AG04450 (cell line): ENCODE measurements around the gene TIMP2. TPM values are rescaled to one million over a fixed set of nuclear protein-coding genes. Genes with fewer than 3 reads are reported as not detected.

Source experiments
- CTCF ChIA-PET: fragments of 300-600, 350-600 bp; formaldehyde crosslinking; extraction: SDS; loops from one replicate; lab custom pipeline; 2022; ENCODE audit warnings: antibody characterized with exemption, inconsistent platforms; lab: Charles Lee
- POLR2A ChIA-PET: fragments of 350-600 bp; formaldehyde crosslinking; extraction: SDS; loops from one replicate; lab custom pipeline; 2021; ENCODE audit warnings: antibody characterized with exemption, inconsistent platforms; lab: Yijun Ruan, JAX
- DNase-seq: peaks from one replicate; pipeline ENCODE4 v3.0.0-alpha.2; 2011; ENCODE audit warnings: low read depth, low spot score
- H3K27ac ChIP-seq: one replicate; pipeline ENCODE4 v1.5.1; 2012; ENCODE audit warnings: low read depth, low read length, control low read depth
- H3K27me3 ChIP-seq: one replicate; pipeline ENCODE4 v1.6.0; 2012; ENCODE audit warnings: low read length; ENCODE audit not compliant: control insufficient read depth, insufficient read depth
- H3K4me3 ChIP-seq: 2 replicates; pipeline ENCODE4 v1.5.1; 2011; ENCODE audit warnings: mild to moderate bottlenecking, low read depth, low read length, control low read depth
- H3K9me3 ChIP-seq: 2 replicates; pipeline ENCODE4 v1.5.1; 2012; ENCODE audit warnings: low read length; ENCODE audit not compliant: control insufficient read depth, insufficient read depth
- CTCF ChIP-seq: IDR thresholded peaks from 2 replicates; pipeline ENCODE4 v1.5.1; 2011; ENCODE audit warnings: low read depth, low read length, control low read depth, inconsistent platforms
- polyA plus RNA-seq: library from polyadenylated mRNA; depleted of rRNA; stranded (reverse); fragments of >200 nt; gene quantifications from 2 replicates; pipeline ENCODE4 v1.2.3, GENCODE V29; 2011

The TIMP2 gene
- polyA plus RNA-seq, 1 experiment: 356 TPM

DNA sequence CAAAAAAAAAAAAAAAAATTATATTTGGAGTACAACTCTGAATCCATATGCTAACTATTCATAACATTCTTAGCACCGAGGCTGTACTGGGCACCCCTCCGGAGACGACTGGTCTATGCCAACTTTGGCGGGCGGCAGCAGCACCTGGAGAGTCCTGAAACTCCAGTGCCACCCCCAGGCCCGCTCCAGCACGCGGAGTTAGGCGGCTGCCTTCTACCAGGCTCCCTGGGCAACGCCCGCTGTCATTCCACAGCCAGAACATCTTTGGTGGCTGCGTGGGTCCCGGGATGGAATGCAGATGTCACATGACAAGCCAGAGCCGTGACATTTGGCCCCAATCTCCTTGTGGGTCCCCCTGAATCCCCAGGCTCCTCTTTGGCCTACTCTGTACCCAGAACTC lies 6.2 kb downstream of the TIMP2 start:
- CTCF ChIA-PET: no interaction called here
- POLR2A ChIA-PET: no interaction called here

DNA sequence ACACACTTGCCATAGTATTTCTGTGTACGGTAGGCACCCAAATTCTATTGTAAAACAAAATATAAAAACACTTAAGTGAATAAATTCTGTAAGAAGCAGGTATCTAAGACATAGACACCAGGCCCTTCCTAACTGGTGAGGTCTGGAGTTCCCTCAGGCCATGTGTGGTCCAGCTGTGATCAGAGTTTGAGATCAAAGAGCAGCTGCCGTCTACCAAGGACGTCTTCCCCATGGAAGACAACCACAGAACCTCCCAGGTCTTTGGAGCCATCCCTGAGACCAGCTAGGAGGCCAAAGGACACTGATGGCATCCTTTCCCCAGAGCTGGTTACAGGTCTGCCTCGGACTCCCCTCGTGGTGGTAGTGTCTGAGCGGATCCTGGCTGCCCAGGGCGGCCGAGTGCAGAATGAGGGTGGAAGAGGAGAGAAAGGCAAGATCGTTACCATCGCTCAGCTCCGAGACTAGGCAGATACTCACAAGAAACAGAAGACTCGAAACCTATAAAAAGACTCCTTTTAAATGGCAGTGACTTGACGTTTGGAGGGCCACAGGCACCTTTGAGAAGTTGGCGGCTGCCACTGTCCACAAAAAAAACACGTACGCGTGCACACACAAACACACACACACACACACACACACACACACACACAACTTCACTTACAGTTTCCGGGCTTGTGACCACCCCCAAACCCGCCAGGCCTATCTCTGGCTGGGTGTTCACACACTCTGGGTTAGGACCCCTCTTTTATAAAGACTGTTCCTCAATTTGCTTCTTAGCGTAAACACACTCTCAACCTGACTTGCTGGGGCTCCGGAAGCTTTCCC lies 7.5 kb downstream of the TIMP2 start:
- TF ChIP-seq CTCF: no peak
- DNase-seq: no peak
- POLR2A ChIA-PET: interaction anchor here (0.6 kb wide), 1 partner anchor 56 kb away, joined by 3 read pairs; no protein-coding TSS in a partner anchor
- Histone ChIP-seq H3K4me3 (no peak overlapping the region), H3K9me3 (no peaks in the 10 kb centered on the region; the same call in 1 of the 2 replicates), H3K27me3 (no peaks in the 10 kb centered on the region), H3K27ac (no peak overlapping the region)
- CTCF ChIA-PET: interaction anchor here (0.7 to 2.9 kb wide), 3 partner anchors 52 to 54 kb away, joined by 3 to 9 read pairs (median 3); no protein-coding TSS in a partner anchor

More for the DNA sequence above, 6.2 kb downstream of the TIMP2 start:
- Histone ChIP-seq H3K27ac (peak overlapping the region; percentile 21), H3K9me3 (no peaks in the 10 kb centered on the region; the same call in 1 of the 2 replicates), H3K27me3 (no peaks in the 10 kb centered on the region), H3K4me3 (no peak overlapping the region)
- no peak for DNase-seq
- TF ChIP-seq CTCF: no peak

GRCh38 chr17:78915872-78916632 lies 9.1 kb downstream of the TIMP2 start:
- Histone ChIP-seq H3K27ac (peak overlapping the region; percentile 31), H3K27me3 (no peaks in the 10 kb centered on the region), H3K9me3 (no peaks in the 10 kb centered on the region; the same call in 1 of the 2 replicates), H3K4me3 (no peak overlapping the region)
- ChIA-PET CTCF (interaction anchor here (0.5 to 2.9 kb wide), 4 partner anchors 50 to 93 kb away, joined by 3 to 9 read pairs (median 4); partner anchors contain the start of gene CANT1), POLR2A (interaction anchor here (0.7 to 1.4 kb wide), 4 partner anchors 9 to 56 kb away, joined by 3 to 8 read pairs (median 3); partner anchors contain the start of genes CEP295NL and TIMP2)
- DNase-seq: no peak
- TF ChIP-seq CTCF: no peak

GRCh38 chr17:78913115-78913514 lies 12.1 kb downstream of the TIMP2 start:
- ChIA-PET POLR2A (no interaction called here), CTCF (no interaction called here)
- no peak overlapping the region for H3K4me3 ChIP-seq
- no peak for DNase-seq
- no peak overlapping the region for H3K27ac ChIP-seq
- TF ChIP-seq CTCF: no peak
- no peaks in the 10 kb centered on the region for H3K9me3 ChIP-seq
- no peaks in the 10 kb centered on the region for H3K27me3 ChIP-seq
